Loucy (cell line): ENCODE measurements around the gene PLXDC1.

Experiments used
- H2AFZ ChIP-seq: fragments of 200-600 bp; sonication (generic); 2 replicates; pipeline ENCODE4 v1.6.0; 2016; ENCODE audit warnings: antibody characterized with exemption, mild to moderate bottlenecking, low read length, moderate library complexity
- H3F3A ChIP-seq: fragments of 200-600 bp; 2 replicates; pipeline ENCODE4 v1.6.0; 2016; ENCODE audit warnings: antibody characterized with exemption, low read depth, mild to moderate bottlenecking
- H3K27me3 ChIP-seq: fragments of 200-600 bp; sonication (generic); 2 replicates; pipeline ENCODE4 v1.6.1; 2014; ENCODE audit warnings: low read length, mild to moderate bottlenecking; ENCODE audit not compliant: insufficient read depth, poor library complexity, severe bottlenecking
- H3K36me3 ChIP-seq: fragments of 200-600 bp; sonication (generic); 2 replicates; pipeline ENCODE4 v1.6.1; 2016; ENCODE audit warnings: low read length; ENCODE audit not compliant: insufficient read depth
- H3K4me1 ChIP-seq: fragments of 200-600 bp; sonication (generic); 2 replicates; pipeline ENCODE4 v1.5.1; 2014; ENCODE audit warnings: low read length, mild to moderate bottlenecking; ENCODE audit not compliant: insufficient read depth, poor library complexity, severe bottlenecking
- H3K4me2 ChIP-seq: fragments of 200-600 bp; sonication (generic); 2 replicates; pipeline ENCODE4 v1.6.0; 2014; ENCODE audit warnings: antibody characterized with exemption, low read length, low read depth, mild to moderate bottlenecking; ENCODE audit not compliant: poor library complexity, severe bottlenecking
- H3K4me3 ChIP-seq: fragments of 200-600 bp; sonication (generic); 2 replicates; pipeline ENCODE4 v1.5.1; 2014; ENCODE audit warnings: low read length, mild to moderate bottlenecking, mixed read lengths; ENCODE audit not compliant: poor library complexity, severe bottlenecking
- H3K79me2 ChIP-seq: fragments of 200-600 bp; sonication (generic); 2 replicates; pipeline ENCODE4 v1.6.1; 2014; ENCODE audit warnings: low read length; ENCODE audit not compliant: insufficient read depth
- H3K9ac ChIP-seq: fragments of 200-600 bp; sonication (generic); 2 replicates; pipeline ENCODE4 v1.6.0; 2014; ENCODE audit warnings: mild to moderate bottlenecking, low read depth, low read length, moderate library complexity; ENCODE audit not compliant: poor library complexity, severe bottlenecking
- H3K9me2 ChIP-seq: fragments of 200-600 bp; sonication (generic); replicated peaks from 2 replicates; pipeline ENCODE4 v1.6.1; 2016; ENCODE audit warnings: low read depth, low read length, mixed read lengths
- H3K9me3 ChIP-seq: fragments of 200-600 bp; sonication (generic); 2 replicates; pipeline ENCODE4 v1.6.1; 2014; ENCODE audit warnings: mild to moderate bottlenecking, antibody characterized with exemption, low read length, low read depth; ENCODE audit not compliant: insufficient read depth
- H4K20me1 ChIP-seq: fragments of 200-600 bp; sonication (generic); 2 replicates; pipeline ENCODE4 v1.6.0; 2014; ENCODE audit warnings: antibody characterized with exemption, low read length, mild to moderate bottlenecking; ENCODE audit not compliant: insufficient read depth, poor library complexity, severe bottlenecking
- CTCF ChIP-seq: fragments of 200-600 bp; sonication (generic); conservative IDR thresholded peaks from 2 replicates; pipeline ENCODE4 v1.5.1; 2014; ENCODE audit warnings: mild to moderate bottlenecking, antibody characterized with exemption, low read length
- EZH2phosphoT487 ChIP-seq: fragments of 200-600 bp; IDR thresholded peaks from 2 replicates; pipeline ENCODE4 v1.6.1; 2018; ENCODE audit warnings: antibody characterized with exemption, mild to moderate bottlenecking, moderate library complexity, borderline replicate concordance

PLXDC1 gene

DNA sequence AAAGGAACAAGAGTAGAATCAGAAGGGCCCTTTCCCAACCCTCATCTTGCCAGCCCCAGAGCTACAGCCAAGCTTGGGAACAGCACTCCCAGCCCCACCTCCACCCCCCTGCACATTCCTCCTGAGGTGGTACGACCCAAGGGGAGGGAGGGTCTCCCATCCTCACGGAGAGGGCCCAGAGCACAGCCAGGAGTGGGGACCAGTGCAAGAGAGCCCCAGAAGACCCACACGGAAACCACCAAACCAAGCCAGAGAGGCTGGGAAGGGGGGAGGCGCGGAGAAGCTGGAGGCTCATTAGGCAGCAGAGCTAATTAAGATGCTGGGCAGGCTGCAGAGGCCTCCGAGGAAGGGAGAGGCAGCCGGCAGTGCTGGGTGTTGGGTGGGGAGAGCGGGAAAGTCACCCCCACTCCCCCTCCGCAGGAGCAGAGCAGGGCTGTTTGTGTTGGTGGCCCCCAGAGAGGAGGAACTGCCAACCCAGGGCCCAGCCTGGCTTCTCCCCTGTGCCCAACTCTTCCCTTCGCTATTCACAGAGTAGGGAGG lies 43.6 kb upstream of the PLXDC1 start:
- H3K4me1 ChIP-seq = peaks cover 49% of the 10 kb centered on the region
- H3K9ac ChIP-seq = peak overlapping the region; percentile 96
- H3K36me3 ChIP-seq = peaks cover 31% of the 10 kb centered on the region; the same call in 1 of the 2 replicates
- H3K27me3 ChIP-seq = no peaks in the 10 kb centered on the region
- no peak overlapping the region for H2AFZ ChIP-seq
- H3K4me2 ChIP-seq = peak overlapping the region; percentile 97
- no peak for TF ChIP-seq EZH2phosphoT487
- TF ChIP-seq CTCF = no peak
- peaks cover 42% of the 10 kb centered on the region for H4K20me1 ChIP-seq
- H3K4me3 ChIP-seq = peak overlapping the region; percentile 95
- no peaks in the 10 kb centered on the region for H3K9me2 ChIP-seq
- H3K79me2 ChIP-seq = peaks cover 54% of the 10 kb centered on the region
- peaks cover 3% of the 10 kb centered on the region; the same call in 1 of the 2 replicates for H3F3A ChIP-seq
- H3K9me3 ChIP-seq = no peaks in the 10 kb centered on the region

DNA sequence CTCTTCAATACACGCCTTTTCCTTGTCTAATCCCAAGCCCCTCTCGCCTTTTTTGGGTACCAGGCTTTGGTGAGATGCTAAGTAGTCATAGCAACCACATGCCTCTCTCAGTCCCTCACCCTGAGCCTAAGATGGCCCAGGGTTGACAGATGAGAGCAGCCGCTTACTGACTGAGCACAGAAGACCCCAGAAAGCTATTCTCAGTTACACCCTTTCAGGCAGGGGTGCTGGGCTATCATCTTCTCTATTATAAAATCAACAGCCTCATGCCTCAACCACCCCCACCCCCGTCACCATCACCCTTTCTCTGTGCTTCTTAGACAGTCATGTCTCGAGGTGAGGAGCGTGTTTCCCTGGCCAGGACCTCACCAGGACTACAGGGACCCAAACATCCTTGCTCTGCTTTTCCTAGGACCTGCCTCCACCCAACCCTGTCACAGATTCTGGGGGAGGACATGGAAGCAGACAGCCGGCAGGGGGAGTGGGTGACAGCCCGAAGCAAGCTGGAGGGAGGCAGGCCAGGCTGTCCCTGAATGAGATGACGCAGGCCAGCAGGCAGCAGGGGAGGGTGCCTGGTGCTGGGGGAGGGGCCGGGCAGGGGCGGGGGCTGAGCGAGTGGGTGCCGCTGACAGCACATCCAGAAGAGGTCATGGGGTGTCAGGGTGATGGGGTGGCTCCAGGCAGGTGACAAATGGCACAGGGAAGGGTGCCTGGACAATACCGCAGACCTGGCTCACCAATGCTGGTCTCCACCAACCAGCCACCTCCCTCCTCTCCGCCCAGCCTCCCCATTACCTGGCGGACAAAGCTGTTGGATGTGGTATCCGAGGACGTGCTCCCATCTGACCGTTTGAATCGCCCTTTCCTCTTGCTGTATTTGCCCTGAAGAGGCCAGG lies 42.9 kb upstream of the PLXDC1 start:
- H4K20me1 ChIP-seq = peaks cover 42% of the 10 kb centered on the region
- peaks cover 31% of the 10 kb centered on the region; the same call in 1 of the 2 replicates for H3K36me3 ChIP-seq
- H3K27me3 ChIP-seq = no peaks in the 10 kb centered on the region
- H3K4me3 ChIP-seq = peak overlapping the region; percentile 95
- no peak overlapping the region for H2AFZ ChIP-seq
- H3F3A ChIP-seq = no peaks in the 10 kb centered on the region
- peaks cover 49% of the 10 kb centered on the region for H3K4me1 ChIP-seq
- no peaks in the 10 kb centered on the region for H3K9me3 ChIP-seq
- TF ChIP-seq EZH2phosphoT487 (no peak), CTCF (peak; percentile 48)
- peaks cover 54% of the 10 kb centered on the region for H3K79me2 ChIP-seq
- H3K4me2 ChIP-seq = peak overlapping the region; percentile 97
- no peaks in the 10 kb centered on the region for H3K9me2 ChIP-seq
- H3K9ac ChIP-seq = peak overlapping the region; percentile 96

DNA sequence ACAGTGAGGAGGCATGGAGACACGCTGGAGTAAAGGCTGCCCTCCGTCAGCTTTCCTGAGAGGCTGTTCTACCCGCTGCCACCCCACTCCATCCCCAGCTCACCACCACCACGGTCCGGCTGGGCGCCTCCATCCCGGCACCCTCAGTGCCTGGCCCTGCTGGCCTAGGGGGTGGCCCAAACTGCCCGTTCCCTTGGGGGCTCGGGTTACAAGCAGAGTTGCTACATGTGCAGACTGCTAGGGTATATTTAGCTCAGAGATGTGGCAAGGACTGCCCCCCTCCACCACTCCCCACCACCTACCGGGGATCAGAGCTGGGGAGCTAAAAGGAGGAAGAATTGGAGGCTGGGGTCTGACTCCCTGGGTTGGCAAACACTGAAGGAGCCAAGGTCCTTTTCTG lies 41.9 kb upstream of the PLXDC1 start:
- H2AFZ ChIP-seq = no peak overlapping the region
- peaks cover 31% of the 10 kb centered on the region; the same call in 1 of the 2 replicates for H3K36me3 ChIP-seq
- TF ChIP-seq EZH2phosphoT487 (no peak), CTCF (no peak)
- no peaks in the 10 kb centered on the region for H3K9me2 ChIP-seq
- H3K27me3 ChIP-seq = no peaks in the 10 kb centered on the region
- H3F3A ChIP-seq = no peaks in the 10 kb centered on the region
- no peaks in the 10 kb centered on the region for H3K9me3 ChIP-seq
- H3K4me1 ChIP-seq = peaks cover 41% of the 10 kb centered on the region
- peaks cover 42% of the 10 kb centered on the region for H4K20me1 ChIP-seq
- peak overlapping the region; percentile 97 for H3K4me2 ChIP-seq
- peaks cover 54% of the 10 kb centered on the region for H3K79me2 ChIP-seq
- peak overlapping the region; percentile 3 for H3K9ac ChIP-seq
- H3K4me3 ChIP-seq = peak overlapping the region; percentile 95
